ENCODE results near the gene TOP2B. TPM values are rescaled to one million over a fixed set of nuclear protein-coding genes. Genes with fewer than 3 reads are reported as not detected.

TOP2B gene
- total RNA-seq, 1 experiment from 2014 or later = 106 TPM

DNA sequence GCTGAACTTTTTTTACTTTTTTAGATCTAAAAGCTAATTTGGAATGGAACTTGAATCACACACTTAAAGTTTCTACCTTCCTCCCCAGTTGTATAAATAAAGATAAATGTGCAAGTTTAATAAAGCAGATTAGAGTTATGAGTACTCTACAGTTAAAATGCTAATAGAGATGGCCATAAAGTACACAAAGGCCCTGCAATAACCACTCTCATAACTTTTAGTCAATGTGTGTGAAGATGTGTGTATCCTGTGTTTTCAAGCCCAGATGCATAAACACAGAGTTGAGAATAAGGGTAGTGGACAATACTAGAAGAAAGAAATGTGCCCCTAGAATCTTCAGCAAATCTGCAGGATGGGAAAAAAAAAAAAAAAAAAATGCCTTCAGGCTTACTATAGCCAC lies 45.3 kb downstream of the TOP2B start:
- H3K4me2 ChIP-seq = no peak overlapping the region
- H3K79me2 ChIP-seq (ENCODE audit: low read depth) = no peaks in the 10 kb centered on the region
- no peak overlapping the region for H3K4me3 ChIP-seq
- DNase-seq = no peak
- H4K20me1 ChIP-seq (ENCODE audit: insufficient read depth) = no peaks in the 10 kb centered on the region
- H3K27ac ChIP-seq = no peak overlapping the region
- ChIA-PET CTCF (no interaction called here), POLR2A (ENCODE audit: unreplicated experiment) (no interaction called here)
- H3F3A ChIP-seq (ENCODE audit: insufficient read depth, low read depth) = no peaks in the 10 kb centered on the region
- TF ChIP-seq EZH2 (IDR thresholded peaks at IDR 0.05; ENCODE audit: low read depth) = no peak
- TF ChIP-seq, protein P1, sequence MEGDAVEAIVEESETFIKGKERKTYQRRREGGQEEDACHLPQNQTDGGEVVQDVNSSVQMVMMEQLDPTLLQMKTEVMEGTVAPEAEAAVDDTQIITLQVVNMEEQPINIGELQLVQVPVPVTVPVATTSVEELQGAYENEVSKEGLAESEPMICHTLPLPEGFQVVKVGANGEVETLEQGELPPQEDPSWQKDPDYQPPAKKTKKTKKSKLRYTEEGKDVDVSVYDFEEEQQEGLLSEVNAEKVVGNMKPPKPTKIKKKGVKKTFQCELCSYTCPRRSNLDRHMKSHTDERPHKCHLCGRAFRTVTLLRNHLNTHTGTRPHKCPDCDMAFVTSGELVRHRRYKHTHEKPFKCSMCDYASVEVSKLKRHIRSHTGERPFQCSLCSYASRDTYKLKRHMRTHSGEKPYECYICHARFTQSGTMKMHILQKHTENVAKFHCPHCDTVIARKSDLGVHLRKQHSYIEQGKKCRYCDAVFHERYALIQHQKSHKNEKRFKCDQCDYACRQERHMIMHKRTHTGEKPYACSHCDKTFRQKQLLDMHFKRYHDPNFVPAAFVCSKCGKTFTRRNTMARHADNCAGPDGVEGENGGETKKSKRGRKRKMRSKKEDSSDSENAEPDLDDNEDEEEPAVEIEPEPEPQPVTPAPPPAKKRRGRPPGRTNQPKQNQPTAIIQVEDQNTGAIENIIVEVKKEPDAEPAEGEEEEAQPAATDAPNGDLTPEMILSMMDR (conservative IDR thresholded peaks at IDR 0.05) = no peak
- no peak overlapping the region for H2AFZ ChIP-seq
- intact Hi-C loops (cut with micrococcal nuclease; ENCODE audit: unreplicated experiment) = no loop called here
- H3K4me1 ChIP-seq (replicated peaks; ENCODE audit: insufficient read depth) = no peaks in the 10 kb centered on the region
- no peaks in the 10 kb centered on the region for H3K9me3 ChIP-seq (ENCODE audit: insufficient read depth, low read depth)
- BruUV-seq (replicated peaks) = no TSS peak
- H3K36me3 ChIP-seq (ENCODE audit: low read depth) = peaks cover 15% of the 10 kb centered on the region
- no peaks in the 10 kb centered on the region for H3K27me3 ChIP-seq (ENCODE audit: insufficient read depth, low read depth)
- peaks cover 3% of the 10 kb centered on the region; the same call in 1 of the 2 replicates for H3K9me2 ChIP-seq (ENCODE audit: insufficient read depth)

DNA sequence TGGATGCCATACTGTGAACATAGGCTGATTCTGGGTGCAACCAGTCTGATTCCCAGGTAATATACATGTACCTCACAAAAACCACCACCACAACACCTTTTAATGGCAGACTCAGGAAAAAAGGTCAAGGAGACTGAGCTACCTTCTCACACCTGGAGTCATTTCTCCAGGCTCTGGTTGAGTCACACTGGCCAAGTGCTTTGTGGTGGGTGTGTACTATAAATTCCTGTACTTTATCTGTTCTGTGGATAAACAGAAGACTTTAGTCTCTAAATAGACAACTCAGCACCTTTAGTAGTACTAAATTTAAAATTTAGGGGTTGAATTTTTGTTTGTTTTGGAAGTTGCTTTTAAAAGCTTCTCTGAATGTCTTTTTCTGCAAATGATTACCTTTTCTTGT lies 46.7 kb downstream of the TOP2B start:
- CTCF ChIA-PET = no interaction called here
- H3K79me2 ChIP-seq (ENCODE audit: low read depth) = no peaks in the 10 kb centered on the region
- H2AFZ ChIP-seq = no peak overlapping the region
- BruUV-seq (replicated peaks) = no TSS peak
- intact Hi-C loops (cut with micrococcal nuclease; ENCODE audit: unreplicated experiment) = no loop called here
- H4K20me1 ChIP-seq (ENCODE audit: insufficient read depth) = no peaks in the 10 kb centered on the region
- POLR2A ChIA-PET (ENCODE audit: unreplicated experiment) = no interaction called here
- H3K4me1 ChIP-seq (replicated peaks; ENCODE audit: insufficient read depth) = no peaks in the 10 kb centered on the region
- no peak overlapping the region for H3K27ac ChIP-seq
- H3K4me2 ChIP-seq = no peak overlapping the region
- no peak for DNase-seq
- no peak overlapping the region for H3K4me3 ChIP-seq
- no peaks in the 10 kb centered on the region for H3K9me3 ChIP-seq (ENCODE audit: insufficient read depth, low read depth)
- H3F3A ChIP-seq (ENCODE audit: insufficient read depth, low read depth) = no peaks in the 10 kb centered on the region
- TF ChIP-seq, protein P1 (conservative IDR thresholded peaks at IDR 0.05) = no peak
- TF ChIP-seq EZH2 (IDR thresholded peaks at IDR 0.05; ENCODE audit: low read depth) = no peak
- peaks cover 3% of the 10 kb centered on the region; the same call in 1 of the 2 replicates for H3K9me2 ChIP-seq (ENCODE audit: insufficient read depth)
- H3K36me3 ChIP-seq (ENCODE audit: low read depth) = peaks cover 4% of the 10 kb centered on the region
- no peaks in the 10 kb centered on the region for H3K27me3 ChIP-seq (ENCODE audit: insufficient read depth, low read depth)

DNA sequence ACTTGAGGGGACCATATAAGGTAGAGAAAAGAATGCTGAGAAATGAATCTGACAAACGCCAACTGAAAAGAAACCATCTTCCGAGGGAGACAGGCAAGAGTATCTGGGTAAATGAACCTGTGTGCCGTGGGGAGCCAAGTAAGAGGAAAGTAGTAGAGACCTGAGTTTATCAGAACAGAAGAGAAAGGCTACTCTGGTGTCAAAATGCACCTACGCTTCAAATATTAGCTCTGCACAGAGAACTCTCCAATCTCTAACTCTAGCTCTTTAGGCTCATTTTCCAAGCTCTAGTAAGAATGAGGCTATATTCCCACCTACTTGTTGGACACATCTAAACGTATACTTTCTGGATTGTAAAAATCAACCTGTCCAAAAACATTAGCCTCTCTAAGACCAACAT lies 53.5 kb downstream of the TOP2B start:
- H4K20me1 ChIP-seq (ENCODE audit: insufficient read depth) = no peaks in the 10 kb centered on the region
- no peak overlapping the region for H3K4me2 ChIP-seq
- no peaks in the 10 kb centered on the region for H3K4me1 ChIP-seq (replicated peaks; ENCODE audit: insufficient read depth)
- H3K9me3 ChIP-seq (ENCODE audit: insufficient read depth, low read depth) = no peaks in the 10 kb centered on the region; the same call in 1 of the 2 replicates
- no peaks in the 10 kb centered on the region for H3K79me2 ChIP-seq (ENCODE audit: low read depth)
- H3K4me3 ChIP-seq = no peak overlapping the region
- CTCF ChIA-PET = no interaction called here
- no peaks in the 10 kb centered on the region for H3K27me3 ChIP-seq (ENCODE audit: insufficient read depth, low read depth)
- no TSS peak for BruUV-seq (replicated peaks)
- no peaks in the 10 kb centered on the region for H3K9me2 ChIP-seq (ENCODE audit: insufficient read depth)
- H2AFZ ChIP-seq = no peak overlapping the region
- H3K36me3 ChIP-seq (ENCODE audit: low read depth) = peaks cover 15% of the 10 kb centered on the region; the same call in 1 of the 2 replicates
- no peak overlapping the region for H3K27ac ChIP-seq
- DNase-seq = no peak
- no peaks in the 10 kb centered on the region for H3F3A ChIP-seq (ENCODE audit: insufficient read depth, low read depth)
- TF ChIP-seq, protein P1 (conservative IDR thresholded peaks at IDR 0.05) = no peak
- no peak for TF ChIP-seq EZH2 (IDR thresholded peaks at IDR 0.05; ENCODE audit: low read depth)
- intact Hi-C loops (cut with micrococcal nuclease; ENCODE audit: unreplicated experiment) = no loop called here
- POLR2A ChIA-PET (ENCODE audit: unreplicated experiment) = no interaction called here
